Endothelial cell of umbilical vein (primary cell): Measurements from ENCODE around the gene SLAMF8. TPM values are rescaled to one million over a fixed set of nuclear protein-coding genes. Genes with fewer than 3 reads are reported as not detected.

Experiments used
- BruUV-seq: library from RNA; stranded (reverse); fragments of 400-500 nt; replicated peaks from 2 replicates; lab custom pipeline; 2021; lab: Mats Ljungman, UMichigan
- CTCF ChIA-PET: fragments of 300-600, 350-600 bp; sonication (Branson Sonifier 250); formaldehyde crosslinking; loops from one replicate; lab custom pipeline; 2021; ENCODE audit warnings: antibody characterized with exemption, inconsistent platforms; lab: Charles Lee
- POLR2A ChIA-PET: fragments of 300-600, 350-600 bp; sonication (Branson Sonifier 250); formaldehyde crosslinking; loops from one replicate; lab custom pipeline; 2021; ENCODE audit warnings: antibody characterized with exemption, inconsistent platforms; lab: Charles Lee
- DNase-seq: peaks from one replicate; pipeline ENCODE4 v3.0.0-alpha.2; 2011; ENCODE audit warnings: low read depth, low spot score
- FAIRE-seq: peaks from 2 replicates; lab custom pipeline; 2011; peaks lifted over from hg19 to GRCh38; lab: Jason Lieb, UNC
- H2AFZ ChIP-seq: 2 replicates; pipeline ENCODE4 v1.6.0; 2012; ENCODE audit warnings: low read depth, low read length, control low read depth, inconsistent platforms
- H3K27ac ChIP-seq: 2 replicates; pipeline ENCODE4 v1.5.1; 2011; ENCODE audit warnings: low read depth, mild to moderate bottlenecking, control low read depth, low read length, moderate library complexity; ENCODE audit not compliant: insufficient read depth
- H3K27me3 ChIP-seq, 2 experiments: 2 replicates each; pipeline versions ENCODE4 v1.6.0 to v1.6.1; 2011; ENCODE audit warnings: low read length in 2 of 2, mixed read lengths in 1 of 2; ENCODE audit not compliant: control insufficient read depth in 2 of 2, insufficient read depth in 2 of 2
- H3K36me3 ChIP-seq, 2 experiments: 2 replicates in 1 of 2; 3 replicates in 1 of 2; pipeline ENCODE4 v1.5.1; 2011; ENCODE audit warnings: low read length in 2 of 2, mild to moderate bottlenecking in 1 of 2, moderate library complexity in 1 of 2; ENCODE audit not compliant: control insufficient read depth in 2 of 2, insufficient read depth in 2 of 2; ENCODE audit errors: extremely low read depth in 1 of 2
- H3K4me1 ChIP-seq: 3 replicates; pipeline ENCODE4 v1.5.1; 2011; ENCODE audit warnings: mild to moderate bottlenecking, low read length; ENCODE audit not compliant: control insufficient read depth, insufficient read depth; ENCODE audit errors: extremely low read depth
- H3K4me2 ChIP-seq: 2 replicates; pipeline ENCODE4 v1.6.1; 2011; ENCODE audit warnings: low read length, control low read depth, mixed read lengths; ENCODE audit not compliant: insufficient read depth
- H3K4me3 ChIP-seq, 3 experiments: fragments of 200-600 bp in 1 of 3; sonication (generic), shearing (Covaris generic) in 1 of 3; replicated peaks in 1 of 3; 2 replicates each; pipeline ENCODE4 v1.5.1; 2011 to 2016; ENCODE audit warnings: control low read depth in 3 of 3, low read length in 3 of 3, mild to moderate bottlenecking in 2 of 3, inconsistent platforms in 1 of 3, low read depth in 1 of 3, moderate library complexity in 1 of 3; ENCODE audit not compliant: insufficient read depth in 1 of 3
- H3K79me2 ChIP-seq: 2 replicates; pipeline ENCODE4 v1.6.0; 2012; ENCODE audit warnings: low read length, inconsistent platforms; ENCODE audit not compliant: control insufficient read depth, insufficient read depth
- H3K9ac ChIP-seq: replicated peaks from 2 replicates; pipeline ENCODE3; 2011; ENCODE audit warnings: low read length, control low read depth; ENCODE audit not compliant: insufficient read depth; ENCODE audit errors: extremely low read depth
- H3K9me1 ChIP-seq: replicated peaks from 3 replicates; pipeline ENCODE4 v1.6.0; 2011; ENCODE audit warnings: mild to moderate bottlenecking, low read length; ENCODE audit not compliant: control insufficient read depth, insufficient read depth; ENCODE audit errors: extremely low read depth
- H3K9me3 ChIP-seq: replicated peaks from 2 replicates; pipeline ENCODE4 v1.5.1; 2012; ENCODE audit warnings: low read length, inconsistent platforms; ENCODE audit not compliant: control insufficient read depth, insufficient read depth
- H4K20me1 ChIP-seq: replicated peaks from 2 replicates; pipeline ENCODE3; 2011; ENCODE audit warnings: mild to moderate bottlenecking, low read length; ENCODE audit not compliant: control insufficient read depth, insufficient read depth; ENCODE audit errors: extremely low read depth
- CTCF ChIP-seq, 2 donors: IDR thresholded peaks; 1 replicate in 1 of 2; 2 replicates in 1 of 2; pipeline ENCODE4 v1.5.1; 2011; ENCODE audit warnings: low read length in 2 of 2, mild to moderate bottlenecking in 2 of 2, moderate library complexity in 2 of 2, control low read depth in 1 of 2, inconsistent platforms in 1 of 2, low read depth in 1 of 2; ENCODE audit not compliant: insufficient read depth in 1 of 2; ENCODE audit errors: extremely low read depth in 1 of 2
- EZH2 ChIP-seq: IDR thresholded peaks from 2 replicates; pipeline ENCODE4 v1.6.1; 2012; ENCODE audit warnings: borderline replicate concordance, low read depth, mild to moderate bottlenecking, moderate library complexity, low read length, inconsistent platforms; ENCODE audit not compliant: severe bottlenecking
- FOS ChIP-seq: IDR thresholded peaks from 2 replicates; pipeline ENCODE4 v1.6.1; 2011; ENCODE audit warnings: mild to moderate bottlenecking, low read length, moderate library complexity, borderline replicate concordance; ENCODE audit not compliant: insufficient read depth
- JUN ChIP-seq: IDR thresholded peaks from 2 replicates; pipeline ENCODE4 v1.6.1; 2011; ENCODE audit warnings: borderline replicate concordance, low read depth; ENCODE audit not compliant: insufficient read length, insufficient read depth
- MYC ChIP-seq: IDR thresholded peaks from one replicate; pipeline ENCODE4 v1.6.1; 2011; ENCODE audit warnings: mild to moderate bottlenecking, low read depth, low read length
- dilution Hi-C: fragments of 300-500 bp; cut with MboI; formaldehyde crosslinking; loops from one replicate; pipeline ENCODE4 v1.15.0; 2019; ENCODE audit warnings: low sequenced_read_pairs; ENCODE audit not compliant: extremely low pct_ligation_motif_present
- intact Hi-C: fragments of 100-400 bp; cut with micrococcal nuclease; formaldehyde crosslinking; loops from one replicate; pipeline ENCODE4 v1.10.0; 2022
- polyA plus RNA-seq, 4 experiments: library from polyadenylated mRNA; depleted of rRNA in 3 of 4; stranded (reverse) in 3 of 4; unstranded in 1 of 4; fragments of >200 nt; gene quantifications; 2 replicates each; pipeline versions ENCODE4 v1.2.1 to v1.2.3, GENCODE V29; 2011 to 2012; ENCODE audit warnings: missing spikeins in 1 of 4
- total RNA-seq: library from RNA; stranded (reverse); gene quantifications from 2 replicates; pipeline ENCODE4 v1.2.3, GENCODE V29; 2021

The SLAMF8 gene
- total and polyA plus RNA-seq, 2 donors (not counting 3 experiments of a cell fraction or from before 2014, with no cell fraction given): not detected

DNA sequence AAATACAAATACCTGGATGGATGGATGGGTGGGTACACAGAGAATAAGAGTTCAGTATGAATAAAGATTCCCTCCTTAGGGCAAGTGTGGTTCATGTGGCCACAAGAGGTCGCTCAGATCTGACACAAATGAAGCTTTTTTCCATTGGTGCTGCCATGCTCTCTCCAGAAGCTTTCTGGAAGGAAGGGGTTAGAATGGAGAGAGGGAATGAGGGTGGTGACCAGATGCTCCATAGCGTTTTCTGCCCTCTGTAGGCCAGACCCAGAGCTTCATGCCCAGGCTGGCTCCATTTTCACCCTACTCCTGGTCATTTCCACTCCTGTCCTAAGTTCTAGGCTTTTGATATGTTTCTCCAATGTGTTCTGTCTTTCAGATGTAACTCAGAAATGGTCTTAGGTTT lies 27.8 kb upstream of the SLAMF8 start:
- Histone ChIP-seq H3K9me1 (no peaks in the 10 kb centered on the region), H4K20me1 (no peaks in the 10 kb centered on the region), H3K9me3 (no peaks in the 10 kb centered on the region), H3K9ac (no peak overlapping the region), H3K27ac (no peak overlapping the region), H3K36me3 (no peaks in the 10 kb centered on the region), H3K79me2 (no peaks in the 10 kb centered on the region), H2AFZ (no peak overlapping the region), H3K4me2 (no peak overlapping the region), H3K4me1 (no peaks in the 10 kb centered on the region), H3K27me3 (no peaks in the 10 kb centered on the region), H3K4me3 (no peak overlapping the region)
- no peak for TF ChIP-seq JUN
- TF ChIP-seq MYC: no peak
- peak; percentile 75 to 77 for TF ChIP-seq CTCF (IDR thresholded peaks at IDR 0.05; ENCODE audit: extremely low read depth in 1 of 2, insufficient read depth in 1 of 2, low read depth in 1 of 2, low read length in 2 of 2)
- no peak for TF ChIP-seq FOS
- no peak for TF ChIP-seq EZH2
- intact Hi-C loops: loop anchor here (1.0 kb wide), 8 partner anchors 19 to 667 kb away; partner anchors contain the start of gene DUSP23
- dilution Hi-C loops: loop anchor here (5.0 to 25.0 kb wide), 2 partner anchors 93 to 312 kb away; no protein-coding TSS in a partner anchor
- POLR2A ChIA-PET: interaction anchor here (0.8 kb wide), 1 partner anchor 91 kb away, joined by 4 read pairs; no protein-coding TSS in a partner anchor
- no TSS peak for BruUV-seq
- CTCF ChIA-PET: interaction anchor here (0.6 to 11.5 kb wide), 68 partner anchors 10 to 674 kb away, joined by 3 to 623 read pairs (median 5); partner anchors contain the start of genes CFAP45, DUSP23, IGSF9 and SLAMF8
- peak; percentile 97 for FAIRE-seq
- DNase-seq: peak; percentile 85
